HepG2 (cell line): ENCODE measurements around the gene PYCR2. TPM values are rescaled to one million over a fixed set of nuclear protein-coding genes. Genes with fewer than 3 reads are reported as not detected.

Source experiments
- CCDC6 ChIP-seq: sonication (generic); formaldehyde crosslinking; IDR thresholded peaks from 2 replicates; pipeline ENCODE4 v1.8.1; 2022; ENCODE audit warnings: mild to moderate bottlenecking, missing genetic modification reagents, moderate library complexity
- CREBL2 ChIP-seq: sonication (generic); formaldehyde crosslinking; IDR thresholded peaks from 2 replicates; pipeline ENCODE4 v1.8.1; 2023; ENCODE audit warnings: missing genetic modification reagents, mild to moderate bottlenecking, borderline replicate concordance
- CSRNP2 ChIP-seq: sonication (generic); formaldehyde crosslinking; conservative IDR thresholded peaks from 2 replicates; pipeline ENCODE4 v1.8.0; 2022; ENCODE audit warnings: low read depth, missing genetic modification reagents
- FIP1L1 ChIP-seq: fragments of 200-400 bp; formaldehyde crosslinking; IDR thresholded peaks from 2 replicates; pipeline ENCODE4 v1.6.1; 2018; ENCODE audit warnings: low read depth, mild to moderate bottlenecking, low read length, moderate library complexity, borderline replicate concordance; ENCODE audit not compliant: insufficient read depth
- FOXA1 ChIP-seq, 2 experiments: fragments of 450-650 bp in 1 of 2; sonication (generic) in 1 of 2; formaldehyde crosslinking in 1 of 2; IDR thresholded peaks; 2 replicates each; pipeline versions ENCODE4 v1.4.0 to v1.6.1; 2016 to 2020; ENCODE audit warnings: missing genetic modification reagents in 1 of 2
- FOXM1 ChIP-seq: sonication (generic); formaldehyde crosslinking; IDR thresholded peaks from 2 replicates; pipeline ENCODE4 v1.5.0; 2020; ENCODE audit warnings: missing genetic modification reagents
- GFI1 ChIP-seq: sonication (generic); formaldehyde crosslinking; IDR thresholded peaks from 2 replicates; pipeline ENCODE4 v1.5.0; 2020; ENCODE audit warnings: missing genetic modification reagents, mild to moderate bottlenecking, borderline replicate concordance
- HNF4G ChIP-seq, 2 experiments: sonication (generic) in 1 of 2; formaldehyde crosslinking in 1 of 2; IDR thresholded peaks; 2 replicates each; pipeline versions ENCODE4 v1.4.0 to v1.6.1; 2011 to 2020; ENCODE audit warnings: borderline replicate concordance in 2 of 2, low read depth in 2 of 2, mild to moderate bottlenecking in 2 of 2, low read length in 1 of 2, missing genetic modification reagents in 1 of 2, moderate library complexity in 1 of 2
- HNRNPL ChIP-seq: fragments of 200-400 bp; formaldehyde crosslinking; IDR thresholded peaks from 2 replicates; pipeline ENCODE4 v1.6.1; 2017; ENCODE audit warnings: mild to moderate bottlenecking, low read depth, low read length
- NCOR1 ChIP-seq: fragments of 200-600 bp; sonication (generic); IDR thresholded peaks from 2 replicates; pipeline ENCODE4 v1.7.0; 2017; ENCODE audit warnings: antibody characterized with exemption, low read length, borderline replicate concordance
- NR2F2 ChIP-seq: IDR thresholded peaks from 2 replicates; pipeline ENCODE4 v1.6.1; 2012; ENCODE audit warnings: low read depth, inconsistent platforms, borderline replicate concordance
- PBX2 ChIP-seq: IDR thresholded peaks from 2 replicates; pipeline ENCODE4 v1.6.1; 2016; ENCODE audit warnings: control low read depth
- REPIN1 ChIP-seq: sonication (generic); formaldehyde crosslinking; IDR thresholded peaks from 2 replicates; pipeline ENCODE4 v1.8.0; 2022; ENCODE audit warnings: missing genetic modification reagents, low read depth, mild to moderate bottlenecking, borderline replicate concordance
- SP2 ChIP-seq: sonication (generic); formaldehyde crosslinking; IDR thresholded peaks from 2 replicates; pipeline ENCODE4 v1.5.1; 2020; ENCODE audit warnings: mild to moderate bottlenecking, missing genetic modification reagents
- U2AF2 ChIP-seq: fragments of 200-400 bp; formaldehyde crosslinking; IDR thresholded peaks from 2 replicates; pipeline ENCODE4 v1.6.1; 2017; ENCODE audit warnings: low read depth, mild to moderate bottlenecking, low read length
- ZNF329 ChIP-seq: sonication (generic); formaldehyde crosslinking; IDR thresholded peaks from 2 replicates; pipeline ENCODE4 v1.9.0; 2021; ENCODE audit warnings: low read depth, mild to moderate bottlenecking, missing genetic modification reagents
- ZNF350 ChIP-seq: sonication (generic); formaldehyde crosslinking; IDR thresholded peaks from 2 replicates; pipeline ENCODE4 v1.4.0; 2020; ENCODE audit warnings: mild to moderate bottlenecking, low read depth, missing genetic modification reagents, borderline replicate concordance
- ZNF460 ChIP-seq: sonication (generic); formaldehyde crosslinking; IDR thresholded peaks from 2 replicates; pipeline ENCODE4 v1.5.1; 2020; ENCODE audit warnings: missing genetic modification reagents, mild to moderate bottlenecking, borderline replicate concordance
- ZNF7 ChIP-seq: IDR thresholded peaks from 2 replicates; pipeline ENCODE4 v1.6.1; 2016; ENCODE audit warnings: missing biosample characterization, missing genetic modification reagents
- ZNF792 ChIP-seq: IDR thresholded peaks from 2 replicates; pipeline ENCODE4 v1.6.1; 2016
- ZSCAN22 ChIP-seq: sonication (generic); formaldehyde crosslinking; IDR thresholded peaks from 2 replicates; pipeline ENCODE4 v1.4.0; 2020; ENCODE audit warnings: mild to moderate bottlenecking, missing genetic modification reagents
- polyA plus RNA-seq, 8 experiments: library from polyadenylated mRNA; depleted of rRNA in 3 of 8; stranded (reverse) in 7 of 8; unstranded in 1 of 8; fragments of >200 nt; fragmentation: Illumina TruSeq in 4 of 8; extraction: Trizol in 4 of 8; gene quantifications; 2 replicates each; pipeline versions ENCODE4 v1.2.1 to v1.2.3, GENCODE V29; 2011 to 2016; ENCODE audit warnings: low read depth in 4 of 8, missing spikeins in 1 of 8, mixed read lengths in 1 of 8; ENCODE audit not compliant: insufficient read depth in 1 of 8
- total RNA-seq, 5 experiments: library from RNA; depleted of rRNA; stranded (reverse); fragments of >200 nt; fragmentation: Illumina TruSeq; extraction: Trizol; gene quantifications; 2 replicates each; pipeline ENCODE4 v1.2.3, GENCODE V29; 2016; ENCODE audit warnings: low read depth in 1 of 5
- TF ChIP-seq, protein P1 (sequence below): sonication (generic); formaldehyde crosslinking; IDR thresholded peaks from 2 replicates; pipeline ENCODE4 v1.4.0; 2020; ENCODE audit warnings: missing genetic modification reagents, mild to moderate bottlenecking, borderline replicate concordance
- TF ChIP-seq, protein P2 (sequence below): sonication (generic); formaldehyde crosslinking; IDR thresholded peaks from 2 replicates; pipeline ENCODE4 v1.5.0; 2020; ENCODE audit warnings: missing genetic modification reagents

Gene PYCR2
- total and polyA plus RNA-seq, 2 of the 13 experiments (the other 11 are each of a cell fraction or from before 2014, with no cell fraction given) = 47.2 to 47.8 TPM

GRCh38 chr1:225923692-225924555 is at the start of gene PYCR2 (continued):
- peak; percentile 74 for TF ChIP-seq CREBL2
- TF ChIP-seq CSRNP2 (CRISPR knock-in tag) = no peak
- peak; percentile 61 for TF ChIP-seq ZNF792 (CRISPR knock-in tag)
- no peak; the same call in 1 of the 2 replicates for TF ChIP-seq ZNF329 (CRISPR knock-in tag)
- TF ChIP-seq FIP1L1 = no peak
- TF ChIP-seq REPIN1 = peak; percentile 48; the same call in 1 of the 2 replicates
- TF ChIP-seq, protein P1, sequence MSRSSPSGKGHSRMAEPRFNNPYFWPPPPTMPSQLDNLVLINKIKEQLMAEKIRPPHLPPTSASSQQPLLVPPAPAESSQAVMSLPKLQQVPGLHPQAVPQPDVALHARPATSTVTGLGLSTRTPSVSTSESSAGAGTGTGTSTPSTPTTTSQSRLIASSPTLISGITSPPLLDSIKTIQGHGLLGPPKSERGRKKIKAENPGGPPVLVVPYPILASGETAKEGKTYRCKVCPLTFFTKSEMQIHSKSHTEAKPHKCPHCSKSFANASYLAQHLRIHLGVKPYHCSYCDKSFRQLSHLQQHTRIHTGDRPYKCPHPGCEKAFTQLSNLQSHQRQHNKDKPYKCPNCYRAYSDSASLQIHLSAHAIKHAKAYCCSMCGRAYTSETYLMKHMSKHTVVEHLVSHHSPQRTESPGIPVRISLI (CRISPR knock-in tag) = peak; percentile 32; the same call in 1 of the 2 replicates
- TF ChIP-seq PBX2 (CRISPR knock-in tag) = no peak
- no peak for TF ChIP-seq NCOR1
- TF ChIP-seq FOXA1 (IDR thresholded peaks at IDR 0.05) = no peak
- TF ChIP-seq FOXA1 (CRISPR knock-in tag; IDR thresholded peaks at IDR 0.05) = peak; percentile 61
- TF ChIP-seq NR2F2 = no peak
- no peak for TF ChIP-seq GFI1 (CRISPR knock-in tag)
- TF ChIP-seq ZNF350 = peak; percentile 51; the same call in 1 of the 2 replicates
- no peak for TF ChIP-seq FOXM1
- no peak for TF ChIP-seq HNF4G (IDR thresholded peaks at IDR 0.05; ENCODE audit: borderline replicate concordance, low read depth, low read length)
- TF ChIP-seq HNF4G (CRISPR knock-in tag; IDR thresholded peaks at IDR 0.05; ENCODE audit: borderline replicate concordance, low read depth) = no peak
- no peak for TF ChIP-seq U2AF2
- no peak for TF ChIP-seq HNRNPL
- no peak; the same call in 1 of the 2 replicates for TF ChIP-seq ZNF460 (CRISPR knock-in tag)
- TF ChIP-seq CCDC6 (CRISPR knock-in tag) = peak; percentile 93
- no peak for TF ChIP-seq ZSCAN22 (CRISPR knock-in tag)
- TF ChIP-seq SP2 (CRISPR knock-in tag) = peak; percentile 91
- TF ChIP-seq ZNF7 (CRISPR knock-in tag) = no peak
- TF ChIP-seq, protein P2, sequence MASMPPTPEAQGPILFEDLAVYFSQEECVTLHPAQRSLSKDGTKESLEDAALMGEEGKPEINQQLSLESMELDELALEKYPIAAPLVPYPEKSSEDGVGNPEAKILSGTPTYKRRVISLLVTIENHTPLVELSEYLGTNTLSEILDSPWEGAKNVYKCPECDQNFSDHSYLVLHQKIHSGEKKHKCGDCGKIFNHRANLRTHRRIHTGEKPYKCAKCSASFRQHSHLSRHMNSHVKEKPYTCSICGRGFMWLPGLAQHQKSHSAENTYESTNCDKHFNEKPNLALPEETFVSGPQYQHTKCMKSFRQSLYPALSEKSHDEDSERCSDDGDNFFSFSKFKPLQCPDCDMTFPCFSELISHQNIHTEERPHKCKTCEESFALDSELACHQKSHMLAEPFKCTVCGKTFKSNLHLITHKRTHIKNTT (CRISPR knock-in tag) = no peak
